ENCODE measurements around the gene ANKRD29.

Gene ANKRD29

GRCh38 chr18:23599809-23600208 is 62.9 kb downstream of the ANKRD29 start:
- Histone ChIP-seq H3K27ac (no peak overlapping the region), H3K9ac (no peak overlapping the region), H3K36me3 (ENCODE audit: control insufficient read depth, insufficient read depth, low read length) (no peaks in the 10 kb centered on the region), H3K4me2 (ENCODE audit: low read length) (no peak overlapping the region), H3K79me2 (no peaks in the 10 kb centered on the region), H3K9me3 (ENCODE audit: control insufficient read depth, low read length) (no peaks in the 10 kb centered on the region), H3K4me1 (peaks cover 16% of the 10 kb centered on the region), H3K4me3 (ENCODE audit: low read depth, low read length) (no peak overlapping the region), H2AFZ (no peak overlapping the region), H3K27me3 (ENCODE audit: control insufficient read depth, insufficient read depth, low read length) (no peaks in the 10 kb centered on the region)
- TF ChIP-seq, protein P1, sequence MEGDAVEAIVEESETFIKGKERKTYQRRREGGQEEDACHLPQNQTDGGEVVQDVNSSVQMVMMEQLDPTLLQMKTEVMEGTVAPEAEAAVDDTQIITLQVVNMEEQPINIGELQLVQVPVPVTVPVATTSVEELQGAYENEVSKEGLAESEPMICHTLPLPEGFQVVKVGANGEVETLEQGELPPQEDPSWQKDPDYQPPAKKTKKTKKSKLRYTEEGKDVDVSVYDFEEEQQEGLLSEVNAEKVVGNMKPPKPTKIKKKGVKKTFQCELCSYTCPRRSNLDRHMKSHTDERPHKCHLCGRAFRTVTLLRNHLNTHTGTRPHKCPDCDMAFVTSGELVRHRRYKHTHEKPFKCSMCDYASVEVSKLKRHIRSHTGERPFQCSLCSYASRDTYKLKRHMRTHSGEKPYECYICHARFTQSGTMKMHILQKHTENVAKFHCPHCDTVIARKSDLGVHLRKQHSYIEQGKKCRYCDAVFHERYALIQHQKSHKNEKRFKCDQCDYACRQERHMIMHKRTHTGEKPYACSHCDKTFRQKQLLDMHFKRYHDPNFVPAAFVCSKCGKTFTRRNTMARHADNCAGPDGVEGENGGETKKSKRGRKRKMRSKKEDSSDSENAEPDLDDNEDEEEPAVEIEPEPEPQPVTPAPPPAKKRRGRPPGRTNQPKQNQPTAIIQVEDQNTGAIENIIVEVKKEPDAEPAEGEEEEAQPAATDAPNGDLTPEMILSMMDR (IDR thresholded peaks at IDR 0.05) = no peak

- Histone ChIP-seq H3K9me3 (ENCODE audit: control insufficient read depth, low read length) (no peaks in the 10 kb centered on the region), H3K27ac (no peak overlapping the region), H3K27me3 (ENCODE audit: control insufficient read depth, insufficient read depth, low read length) (no peaks in the 10 kb centered on the region), H2AFZ (no peak overlapping the region), H3K79me2 (no peaks in the 10 kb centered on the region), H3K4me1 (no peaks in the 10 kb centered on the region), H3K4me3 (ENCODE audit: low read depth, low read length) (no peak overlapping the region), H3K9ac (no peak overlapping the region), H3K36me3 (ENCODE audit: control insufficient read depth, insufficient read depth, low read length) (no peaks in the 10 kb centered on the region), H3K4me2 (ENCODE audit: low read length) (no peak overlapping the region)
- TF ChIP-seq, protein P1 (IDR thresholded peaks at IDR 0.05) = no peak
Observed at GRCh38 chr18:23596183-23596582, 66.5 kb downstream of the ANKRD29 start.

DNA sequence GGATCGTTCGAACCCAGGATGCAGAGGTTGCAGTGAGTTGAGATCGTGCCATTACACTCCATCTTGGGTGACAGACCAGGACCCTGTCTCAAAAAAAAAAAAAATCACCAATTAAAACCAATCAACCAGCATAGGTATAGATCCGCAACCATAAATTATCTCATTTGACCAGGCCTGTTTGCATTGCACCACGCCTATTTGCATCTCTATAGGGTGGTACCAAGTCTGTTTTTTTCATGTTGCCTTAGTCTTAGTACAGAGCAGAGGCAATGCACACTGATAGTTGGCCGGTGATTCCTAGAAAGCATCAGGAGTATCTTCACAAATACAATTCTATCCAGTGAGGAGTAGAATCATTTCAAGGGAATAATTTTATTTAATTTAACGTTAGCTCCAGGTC is 67.1 kb downstream of the ANKRD29 start:
- Histone ChIP-seq H2AFZ (no peak overlapping the region), H3K4me3 (ENCODE audit: low read depth, low read length) (no peak overlapping the region), H3K27me3 (ENCODE audit: control insufficient read depth, insufficient read depth, low read length) (no peaks in the 10 kb centered on the region), H3K4me1 (no peaks in the 10 kb centered on the region), H3K36me3 (ENCODE audit: control insufficient read depth, insufficient read depth, low read length) (no peaks in the 10 kb centered on the region), H3K79me2 (no peaks in the 10 kb centered on the region), H3K4me2 (ENCODE audit: low read length) (no peak overlapping the region), H3K9me3 (ENCODE audit: control insufficient read depth, low read length) (no peaks in the 10 kb centered on the region), H3K27ac (no peak overlapping the region), H3K9ac (no peak overlapping the region)
- TF ChIP-seq, protein P1 (IDR thresholded peaks at IDR 0.05) = no peak

GRCh38 chr18:23593720-23594119 is 69.0 kb downstream of the ANKRD29 start:
- Histone ChIP-seq H3K4me1 (no peaks in the 10 kb centered on the region), H3K27ac (no peak overlapping the region), H3K9ac (no peak overlapping the region), H3K27me3 (ENCODE audit: control insufficient read depth, insufficient read depth, low read length) (no peaks in the 10 kb centered on the region), H3K9me3 (ENCODE audit: control insufficient read depth, low read length) (no peaks in the 10 kb centered on the region), H3K36me3 (ENCODE audit: control insufficient read depth, insufficient read depth, low read length) (no peaks in the 10 kb centered on the region), H3K4me3 (ENCODE audit: low read depth, low read length) (no peak overlapping the region), H2AFZ (no peak overlapping the region), H3K4me2 (ENCODE audit: low read length) (no peak overlapping the region), H3K79me2 (no peaks in the 10 kb centered on the region)
- TF ChIP-seq, protein P1 (IDR thresholded peaks at IDR 0.05) = no peak

- Histone ChIP-seq H3K36me3 (ENCODE audit: control insufficient read depth, insufficient read depth, low read length) (no peaks in the 10 kb centered on the region), H2AFZ (no peak overlapping the region), H3K79me2 (no peaks in the 10 kb centered on the region), H3K9ac (no peak overlapping the region), H3K27ac (no peak overlapping the region), H3K9me3 (ENCODE audit: control insufficient read depth, low read length) (no peaks in the 10 kb centered on the region), H3K4me2 (ENCODE audit: low read length) (no peak overlapping the region), H3K27me3 (ENCODE audit: control insufficient read depth, insufficient read depth, low read length) (no peaks in the 10 kb centered on the region), H3K4me3 (ENCODE audit: low read depth, low read length) (no peak overlapping the region), H3K4me1 (no peaks in the 10 kb centered on the region)
- TF ChIP-seq, protein P1 (IDR thresholded peaks at IDR 0.05) = no peak
Observed at GRCh38 chr18:23592911-23593310, 69.8 kb downstream of the ANKRD29 start.

Measured in parathyroid adenoma (tissue), 2 donors.